HG03558 (cell line): ENCODE data around the gene DPM3.
"Not testable (repeated sequence)": the region's sequence is repeated elsewhere in the genome, so short reads cannot be mapped to it uniquely, and the experiment has no call there.

Experiments used
- ATAC-seq: cut with Tn5 transposase; IDR thresholded peaks from one replicate; pipeline ENCODE4 v1.9.1; 2021; ENCODE audit warnings: moderate number of reproducible peaks; ENCODE audit not compliant: unreplicated experiment; ENCODE audit errors: extremely low read depth

The DPM3 gene

GRCh38 chr1:155162631-155163030, 22.3 kb upstream of the DPM3 start:
- ATAC-seq = not testable (repeated sequence)

DNA sequence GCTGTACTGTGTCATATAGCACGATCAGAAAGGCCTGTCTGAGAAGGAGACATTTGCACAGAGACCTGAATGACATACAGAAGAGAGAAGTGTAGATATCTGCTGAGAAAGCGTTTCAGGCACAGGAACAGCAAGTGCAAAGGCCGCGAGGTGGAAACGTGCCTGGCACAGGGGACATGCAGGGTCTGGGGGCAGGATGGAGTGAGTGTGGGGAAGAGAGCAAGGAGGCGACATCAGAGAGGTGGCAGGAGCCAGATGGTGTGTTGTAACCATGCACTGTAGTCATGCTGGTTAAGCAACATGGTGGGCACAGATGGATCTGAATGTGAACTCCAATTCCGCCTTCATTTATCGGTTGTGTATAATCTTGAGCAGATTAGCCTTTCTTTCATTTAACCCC, 19.8 kb upstream of the DPM3 start:
- ATAC-seq = no peak

DNA sequence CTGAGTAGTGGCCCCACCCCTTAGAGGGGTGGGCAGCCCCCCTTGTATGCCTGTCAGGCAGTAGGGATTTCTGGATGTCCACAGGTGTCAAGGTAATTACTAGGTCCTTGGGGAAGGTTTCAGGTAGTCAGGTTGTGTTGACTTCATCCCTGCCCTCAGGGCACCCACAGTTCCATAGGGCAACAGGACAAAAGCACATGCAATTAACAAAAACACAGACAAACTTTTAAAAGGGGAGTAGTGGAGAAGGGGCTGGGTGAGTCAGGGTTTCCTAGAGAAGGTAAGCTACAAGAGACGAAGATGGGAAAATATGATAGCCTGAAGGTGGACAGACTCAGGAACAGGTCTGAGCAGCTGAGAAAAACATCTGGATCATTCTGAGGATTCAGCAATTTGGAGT, 18.7 kb upstream of the DPM3 start:
- no peak for ATAC-seq

DNA sequence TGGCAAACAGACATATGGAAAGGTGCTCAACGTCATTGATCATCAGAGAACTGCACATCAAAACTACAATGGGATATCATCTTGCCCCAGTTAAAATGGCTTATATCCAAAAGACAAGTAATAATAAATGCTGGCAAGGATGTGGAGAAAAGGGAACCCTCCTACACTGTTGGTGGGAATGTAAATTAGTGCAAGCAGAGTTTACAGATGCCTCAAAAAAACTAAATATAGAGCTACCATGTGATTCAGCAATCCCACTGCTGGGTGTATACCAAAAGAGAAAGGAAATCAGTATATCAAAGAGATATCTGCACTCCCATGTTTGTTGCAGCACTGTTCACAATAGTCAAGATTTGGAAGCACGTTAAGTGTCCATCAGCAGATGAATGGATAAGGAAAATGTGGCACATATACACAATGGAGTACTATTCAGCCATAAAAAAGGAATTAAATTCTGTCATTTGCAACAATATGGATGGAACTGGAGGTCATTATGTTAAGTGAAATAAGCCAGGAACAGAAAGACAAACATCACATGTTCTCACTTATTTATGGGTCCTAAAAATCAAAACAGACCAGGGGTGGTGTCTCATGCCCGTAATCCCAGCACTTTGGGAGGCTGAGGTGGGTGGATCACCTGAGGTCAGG, 15.8 kb upstream of the DPM3 start:
- ATAC-seq = not testable (repeated sequence)

DNA sequence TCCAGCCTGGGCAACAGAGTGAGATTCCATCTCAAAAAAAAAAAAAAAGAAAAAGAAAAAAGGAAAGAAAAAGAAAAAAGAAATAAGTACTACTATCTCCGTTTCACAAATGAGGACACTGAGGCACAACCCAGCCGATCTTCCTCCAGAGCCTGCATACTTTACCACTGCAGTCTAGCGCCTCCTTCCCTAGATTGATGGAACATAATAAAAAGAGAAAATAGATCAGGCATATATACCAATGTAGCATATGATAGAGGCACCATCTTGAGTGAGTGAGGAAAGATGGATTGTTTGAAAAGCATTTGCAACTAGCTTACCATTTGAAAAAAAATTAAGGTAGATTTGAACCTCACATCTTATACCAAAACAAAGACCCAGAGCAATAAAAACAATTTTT, 5.2 kb upstream of the DPM3 start:
- no peak for ATAC-seq

DNA sequence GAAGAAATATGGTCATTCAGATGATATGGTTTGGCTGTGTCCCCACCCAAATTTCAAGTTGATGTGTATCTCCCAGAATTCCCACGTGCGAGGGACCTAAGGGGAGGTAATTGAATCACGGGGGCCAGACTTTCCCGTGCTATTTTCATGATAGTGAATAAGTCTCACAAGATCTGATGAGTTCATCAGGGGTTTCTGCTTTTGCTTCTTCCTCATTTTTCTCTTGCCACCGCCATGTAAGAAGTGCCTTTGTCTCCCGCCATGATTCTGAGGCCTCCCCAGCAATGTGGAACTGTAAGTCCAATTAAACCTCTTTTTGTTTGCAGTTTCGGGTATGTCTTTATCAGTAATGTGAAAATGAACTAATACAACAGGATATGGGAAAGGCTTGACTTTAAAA, 1.4 kb upstream of the DPM3 start:
- ATAC-seq = no peak

GRCh38 chr1:155140630-155140953, 261 bp upstream of the DPM3 start:
- no peak for ATAC-seq

DNA sequence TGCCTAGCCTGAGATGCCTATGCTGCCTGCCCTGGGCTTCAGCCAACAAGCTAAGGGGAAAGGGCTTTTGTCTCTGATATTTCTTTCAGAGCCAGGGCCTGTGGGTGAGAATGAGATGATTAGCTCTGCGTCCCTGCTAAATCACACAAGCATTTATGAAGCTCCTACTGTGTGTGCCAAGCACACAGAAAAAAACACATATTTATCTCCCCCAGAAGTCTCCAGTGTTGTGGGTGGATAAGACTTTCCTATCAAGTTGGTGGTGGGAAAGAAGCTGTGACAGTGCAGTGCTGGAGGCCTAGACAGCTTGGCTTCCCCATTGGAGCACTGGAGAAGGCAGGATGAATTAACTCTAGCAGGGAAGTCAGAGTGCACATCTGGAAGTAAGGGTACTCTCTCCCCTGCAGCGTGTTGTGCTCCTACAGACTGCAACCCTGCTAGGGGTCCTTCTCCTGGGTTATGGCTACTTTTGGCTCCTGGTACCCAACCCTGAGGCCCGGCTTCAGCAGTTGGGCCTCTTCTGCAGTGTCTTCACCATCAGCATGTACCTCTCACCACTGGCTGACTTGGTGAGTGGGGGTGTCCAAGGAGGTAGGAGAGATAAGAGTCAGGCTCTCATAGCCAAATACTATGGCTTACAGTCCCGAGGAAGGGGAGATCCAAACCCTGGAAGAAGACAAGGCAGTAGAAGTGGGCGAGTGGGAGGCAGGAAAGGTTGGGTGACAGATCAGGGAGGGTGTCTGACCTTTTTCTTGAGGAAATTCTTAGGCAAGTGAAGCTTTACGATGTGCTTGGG, 3.0 kb downstream of the DPM3 start:
- no peak for ATAC-seq

GRCh38 chr1:155136748-155137147, 3.6 kb downstream of the DPM3 start:
- no peak for ATAC-seq

- peak; percentile 39 for ATAC-seq
These were observed 4.8 kb downstream of the DPM3 start, which contains the start of gene SLC50A1 for GRCh38 chr1:155135415-155136028. SLC50A1 (plus strand) TSS chr1:155135852; CDS start chr1:155135912, 60 bp downstream.

DNA sequence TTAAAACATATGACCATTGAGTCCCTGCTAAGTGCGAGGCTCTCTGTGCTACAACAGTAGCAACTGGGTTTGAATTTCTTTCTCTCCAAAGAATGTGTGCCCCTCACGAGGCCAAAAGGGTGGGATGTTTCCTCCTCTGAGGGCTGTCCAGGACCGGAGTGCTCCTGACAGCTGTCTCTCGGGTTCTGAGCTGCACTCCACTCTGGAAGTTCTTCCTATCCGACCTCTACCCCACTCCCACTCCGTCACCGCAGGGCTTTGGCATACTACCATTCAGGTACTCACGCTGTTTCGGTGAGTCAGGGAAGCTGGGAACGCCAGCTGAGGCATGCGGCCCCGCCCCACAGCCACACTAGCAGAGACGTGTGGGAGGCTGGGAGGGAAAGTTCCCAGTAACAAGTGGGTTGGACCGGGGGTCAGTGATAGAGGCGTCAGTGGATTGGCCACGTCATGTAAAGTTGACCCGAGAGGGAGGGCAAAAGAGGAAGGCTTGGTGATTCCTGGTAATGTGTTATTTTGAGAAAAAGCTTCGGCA, 5.4 kb downstream of the DPM3 start:
- ATAC-seq = no peak

- ATAC-seq = no peak
These were observed 6.0 kb downstream of the DPM3 start for GRCh38 chr1:155134322-155134721.

DNA sequence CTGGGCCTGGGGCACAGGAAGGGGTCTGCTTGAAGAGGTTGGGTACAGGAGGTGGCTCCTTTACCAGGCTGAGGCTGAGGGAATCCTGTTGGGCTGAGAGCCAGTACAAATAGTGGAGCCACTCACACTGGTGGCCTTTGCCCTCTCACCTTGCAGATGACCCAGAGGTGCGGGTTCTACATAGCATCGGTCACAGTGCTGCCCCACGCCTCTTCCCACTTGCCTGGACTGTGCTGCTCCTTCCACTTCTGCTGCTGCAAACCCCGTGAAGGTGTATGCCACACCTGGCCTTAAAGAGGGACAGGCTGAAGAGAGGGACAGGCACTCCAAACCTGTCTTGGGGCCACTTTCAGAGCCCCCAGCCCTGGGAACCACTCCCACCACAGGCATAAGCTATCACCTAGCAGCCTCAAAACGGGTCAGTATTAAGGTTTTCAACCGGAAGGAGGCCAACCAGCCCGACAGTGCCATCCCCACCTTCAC, 6.5 kb downstream of the DPM3 start:
- no peak for ATAC-seq

DNA sequence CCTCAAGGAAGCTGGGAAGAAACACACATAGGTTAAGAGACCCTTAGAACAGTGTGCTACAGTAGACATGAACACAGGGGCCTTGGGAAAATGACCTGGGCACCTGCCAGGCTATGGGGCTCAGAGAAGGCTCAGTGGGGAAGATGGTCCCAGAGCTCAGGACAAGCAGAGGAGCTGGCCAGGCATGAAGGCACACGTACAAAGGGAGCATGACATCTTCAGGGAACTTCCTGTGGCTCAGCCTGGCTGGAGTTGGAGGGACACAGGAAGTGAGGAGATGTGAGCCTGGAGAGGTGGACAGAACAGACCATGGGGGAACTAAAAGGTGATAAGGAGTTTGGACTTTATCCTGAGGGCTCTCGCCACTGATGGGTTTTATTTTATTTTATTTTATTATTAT, 8.5 kb downstream of the DPM3 start:
- no peak for ATAC-seq

GRCh38 chr1:155131285-155131684, 9.0 kb downstream of the DPM3 start:
- ATAC-seq = no peak

DNA sequence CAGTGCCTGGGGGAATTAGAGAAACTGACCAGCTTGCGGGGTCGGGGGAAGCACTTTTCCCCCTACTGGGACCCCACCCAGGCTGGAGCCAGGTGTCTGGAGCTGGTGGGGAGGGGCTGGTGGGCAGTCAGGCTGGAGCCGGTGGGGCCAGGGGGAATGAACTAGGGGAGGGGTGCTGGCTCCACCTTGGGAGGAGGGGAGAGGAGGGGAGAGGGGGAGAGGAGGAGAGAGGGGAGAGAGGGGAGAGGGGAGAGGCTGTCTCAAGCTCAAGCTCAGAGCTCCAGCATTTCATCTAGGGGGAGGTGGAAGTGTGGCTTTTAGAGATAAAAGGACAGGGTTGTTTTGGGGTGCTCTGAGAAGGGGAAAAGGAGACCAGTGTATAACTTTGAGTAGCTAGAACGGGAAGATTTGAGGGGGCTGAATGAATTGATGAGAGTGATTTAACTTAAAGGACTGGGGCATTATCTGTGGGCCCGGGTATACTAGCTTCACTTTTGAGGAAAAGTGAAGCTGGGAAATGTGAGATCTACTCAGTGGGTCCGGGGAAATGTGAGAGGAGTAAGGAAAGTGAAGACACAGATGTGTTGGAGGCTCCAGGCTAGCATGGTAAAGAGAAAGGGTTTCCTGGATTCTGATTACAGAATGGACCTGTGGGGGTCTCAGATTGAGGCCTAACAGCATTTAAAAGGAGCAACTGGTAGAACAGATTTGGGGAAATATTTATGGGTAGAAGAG, 9.9 kb downstream of the DPM3 start:
- no peak for ATAC-seq

GRCh38 chr1:155128755-155129473, 11.4 kb downstream of the DPM3 start:
- ATAC-seq = no peak

- ATAC-seq = no peak
These were observed 12.2 kb downstream of the DPM3 start for GRCh38 chr1:155127967-155128754.
